HG02588 (cell line): ENCODE results near the gene RAB5IF.

Source experiments
- ATAC-seq: cut with Tn5 transposase; IDR thresholded peaks from one replicate; pipeline ENCODE4 v1.9.1; 2021; ENCODE audit warnings: mild to moderate bottlenecking, moderate library complexity; ENCODE audit not compliant: unreplicated experiment

The RAB5IF gene

DNA sequence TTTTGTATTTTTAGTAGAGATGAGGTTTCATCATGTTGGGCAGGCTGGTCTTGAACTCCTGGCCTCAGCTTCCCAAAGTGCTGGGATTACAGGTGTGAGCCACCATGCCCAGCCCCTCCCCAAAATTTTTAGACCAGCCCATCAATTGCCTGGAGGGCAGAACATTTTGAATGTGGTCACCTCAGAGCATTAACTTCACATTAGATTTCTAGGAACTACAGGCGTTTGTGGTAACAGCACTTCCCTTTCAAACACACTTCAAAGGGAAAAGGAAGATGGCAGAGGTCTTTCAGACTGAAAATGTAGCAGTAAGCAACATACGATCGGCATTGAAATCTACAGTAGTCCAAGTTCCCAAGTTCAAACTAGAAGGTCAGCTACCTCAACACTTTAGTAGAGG lies 52.7 kb downstream of the RAB5IF start:
- no peak for ATAC-seq
